A673 (cell line): ENCODE measurements around the gene CTDNEP1. TPM values are rescaled to one million over a fixed set of nuclear protein-coding genes. Genes with fewer than 3 reads are reported as not detected.

Experiments
- BruUV-seq: library from RNA; stranded (reverse); fragments of 400-500 nt; replicated peaks from 2 replicates; lab custom pipeline; 2021; lab: Mats Ljungman, UMichigan
- CTCF ChIA-PET: fragments of 300-600 bp; sonication (Branson Sonifier 250); formaldehyde crosslinking; loops from one replicate; lab custom pipeline; 2022; ENCODE audit warnings: antibody characterized with exemption; lab: Charles Lee
- POLR2A ChIA-PET: fragments of 300-600 bp; sonication (Branson Sonifier 250); formaldehyde crosslinking; loops from one replicate; lab custom pipeline; 2022; ENCODE audit warnings: antibody characterized with exemption; ENCODE audit not compliant: low non-redundant PET; lab: Charles Lee
- DNase-seq: peaks from one replicate; pipeline ENCODE4 v3.0.0-alpha.2; 2015; ENCODE audit warnings: low spot score
- H3K27ac ChIP-seq: fragments of 200-600 bp; sonication (generic); 2 replicates; pipeline ENCODE4 v1.5.1; 2016; ENCODE audit warnings: mixed run types, low read depth, mild to moderate bottlenecking, mixed read lengths, antibody characterized with exemption, low read length; ENCODE audit not compliant: poor library complexity, severe bottlenecking
- H3K27me3 ChIP-seq: fragments of 200-600 bp; sonication (generic); replicated peaks from 2 replicates; pipeline ENCODE4 v1.6.1; 2017; ENCODE audit warnings: mixed run types, low read depth, mild to moderate bottlenecking, mixed read lengths, antibody characterized with exemption, low read length; ENCODE audit not compliant: insufficient read depth, poor library complexity
- H3K36me3 ChIP-seq: fragments of 200-600 bp; sonication (generic); 2 replicates; pipeline ENCODE4 v1.6.1; 2016; ENCODE audit warnings: mixed run types, mild to moderate bottlenecking, mixed read lengths, antibody characterized with exemption, low read length; ENCODE audit not compliant: insufficient read depth, poor library complexity, severe bottlenecking
- H3K4me1 ChIP-seq: fragments of 200-600 bp; sonication (generic); 2 replicates; pipeline ENCODE4 v1.6.1; 2017; ENCODE audit warnings: mixed run types, mild to moderate bottlenecking, mixed read lengths, antibody characterized with exemption, low read length; ENCODE audit not compliant: insufficient read depth, poor library complexity, severe bottlenecking
- H3K4me3 ChIP-seq: fragments of 200-600 bp; sonication (generic); 2 replicates; pipeline ENCODE4 v1.5.1; 2016; ENCODE audit warnings: low read depth, mixed run types, mild to moderate bottlenecking, mixed read lengths, low read length; ENCODE audit not compliant: poor library complexity, severe bottlenecking
- H3K9me3 ChIP-seq: fragments of 200-600 bp; sonication (generic); 2 replicates; pipeline ENCODE4 v1.6.1; 2016; ENCODE audit warnings: mixed run types, low read depth, mild to moderate bottlenecking, mixed read lengths, antibody characterized with exemption, low read length; ENCODE audit not compliant: poor library complexity, severe bottlenecking
- EZH2 ChIP-seq: fragments of 200-600 bp; sonication (generic); IDR thresholded peaks from 2 replicates; pipeline ENCODE4 v1.6.1; 2017; ENCODE audit warnings: borderline replicate concordance, low read depth, mild to moderate bottlenecking, mixed read lengths, antibody characterized with exemption, low read length; ENCODE audit not compliant: poor library complexity, severe bottlenecking
- intact Hi-C: fragments of 100-400 bp; cut with micrococcal nuclease; formaldehyde crosslinking; loops from one replicate; pipeline ENCODE4 v1.10.0; 2022; ENCODE audit not compliant: unreplicated experiment
- total RNA-seq: library from RNA; stranded (reverse); gene quantifications from 2 replicates; pipeline ENCODE4 v1.2.3, GENCODE V29; 2021
- TF ChIP-seq, protein P1 (sequence below): fragments of 300-800, 200-600 bp; sonication (generic); conservative IDR thresholded peaks from 2 replicates; pipeline ENCODE4 v1.5.1; 2017; ENCODE audit warnings: low read depth, mild to moderate bottlenecking, antibody characterized with exemption, low read length, moderate library complexity, mixed read lengths

Gene CTDNEP1
- total RNA-seq, 1 experiment from 2014 or later = 175 TPM

DNA sequence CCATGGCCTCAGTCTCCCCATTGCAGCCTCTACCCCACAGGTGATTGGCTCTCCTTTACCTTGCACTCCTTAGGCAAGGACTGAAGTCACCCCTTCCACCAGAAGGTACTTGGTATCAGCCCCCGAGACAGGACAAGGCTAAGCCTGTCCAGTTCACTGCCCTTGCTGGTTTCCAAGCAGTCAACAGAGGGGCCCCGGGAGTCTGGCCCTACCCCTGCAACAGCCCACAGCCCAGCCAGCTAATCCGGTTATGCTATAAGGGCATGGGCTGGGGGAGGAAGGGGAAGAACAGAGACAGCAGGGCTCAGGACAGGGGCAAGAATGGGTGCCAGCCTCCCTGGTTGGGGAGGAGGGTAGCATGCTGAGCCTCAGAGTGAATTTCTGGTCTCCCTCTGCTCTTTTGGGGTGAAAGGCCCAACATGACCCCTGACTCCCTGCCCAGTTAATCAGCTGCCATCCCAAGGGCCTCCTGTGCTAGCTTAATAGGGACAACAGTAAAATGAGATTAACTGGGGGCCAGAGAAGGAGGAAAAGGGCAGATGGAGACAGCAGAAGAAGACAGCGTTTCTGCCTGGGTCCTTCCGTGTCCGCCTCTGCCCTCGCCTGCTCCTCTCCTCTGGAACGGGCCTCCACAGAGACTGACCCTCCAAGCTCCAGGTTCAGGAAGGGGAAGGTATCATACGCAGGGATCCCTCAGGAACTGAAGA is 42.6 kb downstream of the CTDNEP1 start:
- intact Hi-C loops = no loop called here
- H3K27me3 ChIP-seq = no peaks in the 10 kb centered on the region
- CTCF ChIA-PET = no interaction called here
- POLR2A ChIA-PET = no interaction called here
- H3K9me3 ChIP-seq = no peaks in the 10 kb centered on the region
- no peak overlapping the region for H3K4me3 ChIP-seq
- no TSS peak for BruUV-seq
- H3K36me3 ChIP-seq = peaks cover 2% of the 10 kb centered on the region
- no peak for TF ChIP-seq EZH2
- TF ChIP-seq, protein P1, sequence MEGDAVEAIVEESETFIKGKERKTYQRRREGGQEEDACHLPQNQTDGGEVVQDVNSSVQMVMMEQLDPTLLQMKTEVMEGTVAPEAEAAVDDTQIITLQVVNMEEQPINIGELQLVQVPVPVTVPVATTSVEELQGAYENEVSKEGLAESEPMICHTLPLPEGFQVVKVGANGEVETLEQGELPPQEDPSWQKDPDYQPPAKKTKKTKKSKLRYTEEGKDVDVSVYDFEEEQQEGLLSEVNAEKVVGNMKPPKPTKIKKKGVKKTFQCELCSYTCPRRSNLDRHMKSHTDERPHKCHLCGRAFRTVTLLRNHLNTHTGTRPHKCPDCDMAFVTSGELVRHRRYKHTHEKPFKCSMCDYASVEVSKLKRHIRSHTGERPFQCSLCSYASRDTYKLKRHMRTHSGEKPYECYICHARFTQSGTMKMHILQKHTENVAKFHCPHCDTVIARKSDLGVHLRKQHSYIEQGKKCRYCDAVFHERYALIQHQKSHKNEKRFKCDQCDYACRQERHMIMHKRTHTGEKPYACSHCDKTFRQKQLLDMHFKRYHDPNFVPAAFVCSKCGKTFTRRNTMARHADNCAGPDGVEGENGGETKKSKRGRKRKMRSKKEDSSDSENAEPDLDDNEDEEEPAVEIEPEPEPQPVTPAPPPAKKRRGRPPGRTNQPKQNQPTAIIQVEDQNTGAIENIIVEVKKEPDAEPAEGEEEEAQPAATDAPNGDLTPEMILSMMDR = no peak
- H3K4me1 ChIP-seq = peaks cover 58% of the 10 kb centered on the region
- no peak for DNase-seq
- H3K27ac ChIP-seq = peak overlapping the region; percentile 57

DNA sequence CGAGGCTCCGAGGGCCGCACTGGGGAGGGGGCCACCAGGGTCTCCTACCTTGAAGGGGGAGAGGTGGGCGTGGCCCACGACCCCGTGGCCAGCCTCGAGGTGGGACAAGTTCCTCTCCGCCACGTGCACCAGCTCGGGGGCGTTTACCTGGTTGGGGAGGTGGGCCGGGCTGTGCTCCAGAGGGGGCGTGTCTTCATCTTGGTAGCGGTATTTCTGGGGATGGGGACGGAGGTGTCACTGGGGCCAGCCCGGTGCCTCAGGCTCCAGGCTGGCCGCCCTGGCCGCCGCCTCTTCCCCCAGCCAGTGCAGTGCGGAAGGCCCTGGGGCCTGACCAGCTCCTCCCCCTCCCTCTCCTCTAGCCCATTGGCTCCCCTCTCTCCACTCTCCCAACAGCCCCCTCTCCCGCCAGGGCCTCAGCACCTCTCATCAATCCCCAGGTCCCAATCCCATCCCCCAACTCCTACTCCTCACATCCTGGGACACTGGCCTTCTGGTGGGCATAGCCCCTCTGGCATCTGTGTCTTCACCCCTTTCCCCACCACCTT is 43.4 kb downstream of the CTDNEP1 start:
- ChIA-PET CTCF (no interaction called here), POLR2A (no interaction called here)
- Histone ChIP-seq H3K36me3 (peaks cover 10% of the 10 kb centered on the region), H3K4me1 (peaks cover 51% of the 10 kb centered on the region), H3K4me3 (no peak overlapping the region), H3K27me3 (no peaks in the 10 kb centered on the region), H3K9me3 (no peaks in the 10 kb centered on the region), H3K27ac (peak overlapping the region; percentile 37)
- intact Hi-C loops = no loop called here
- no peak for DNase-seq
- TF ChIP-seq, protein P1 = no peak
- no peak for TF ChIP-seq EZH2
- no TSS peak for BruUV-seq

DNA sequence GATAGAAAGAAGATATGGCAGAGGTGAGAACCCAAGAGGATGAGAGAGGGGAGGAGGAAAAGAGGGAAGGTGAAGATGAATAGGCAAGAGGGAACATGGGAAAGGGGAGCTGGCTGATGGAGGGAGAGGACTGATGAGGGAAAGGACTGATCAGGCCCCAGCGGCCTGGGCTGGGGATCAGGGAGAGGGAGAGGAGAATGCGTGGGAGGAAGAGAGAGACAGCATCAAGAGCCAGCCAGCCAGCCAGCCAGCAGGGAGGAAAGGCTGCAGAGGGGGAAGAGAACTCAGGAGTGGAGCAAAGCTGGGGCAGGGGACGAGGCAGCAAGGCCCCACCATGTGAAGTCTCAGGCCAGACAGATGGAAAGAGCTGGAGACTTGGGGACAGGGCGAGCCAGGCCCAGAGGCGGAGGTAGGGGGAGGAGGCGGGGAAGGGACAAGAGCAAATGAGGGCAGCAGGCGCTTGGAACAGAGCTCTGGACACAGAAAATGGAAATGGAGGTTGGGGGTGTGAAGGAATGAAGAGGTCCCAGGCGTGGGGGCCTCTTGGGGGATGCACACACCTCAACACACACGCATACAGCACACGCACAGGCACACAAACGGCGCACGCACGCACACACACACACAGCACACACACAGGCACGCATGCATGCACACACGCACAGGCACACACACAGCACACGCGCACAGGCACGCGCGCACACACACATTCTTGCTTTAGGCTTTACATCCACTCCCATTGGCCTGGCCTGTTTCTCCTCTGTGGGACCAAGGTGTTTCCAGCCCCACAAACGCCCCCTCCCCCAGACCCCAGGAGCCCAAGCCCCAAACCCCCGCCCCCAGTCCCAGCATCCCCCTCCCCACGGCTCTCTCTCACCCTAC is 44.2 kb downstream of the CTDNEP1 start:
- peak overlapping the region; percentile 59 for H3K27ac ChIP-seq
- intact Hi-C loops = no loop called here
- TF ChIP-seq, protein P1 = no peak
- TF ChIP-seq EZH2 = no peak
- CTCF ChIA-PET = no interaction called here
- no TSS peak for BruUV-seq
- H3K9me3 ChIP-seq = no peaks in the 10 kb centered on the region
- peak; percentile 33 for DNase-seq
- no peaks in the 10 kb centered on the region for H3K27me3 ChIP-seq
- POLR2A ChIA-PET = no interaction called here
- peaks cover 49% of the 10 kb centered on the region for H3K4me1 ChIP-seq
- H3K4me3 ChIP-seq = no peak overlapping the region
- H3K36me3 ChIP-seq = peaks cover 17% of the 10 kb centered on the region
